GM12874 (cell line): ENCODE data around the gene ZNF662.

Experiments
- TF ChIP-seq, protein P1 (sequence below): IDR thresholded peaks from 2 replicates; pipeline ENCODE4 v1.5.1; 2011; ENCODE audit warnings: low read depth, mild to moderate bottlenecking, control low read depth, low read length, moderate library complexity; ENCODE audit not compliant: insufficient read depth

The ZNF662 gene

GRCh38 chr3:42934111-42934510, 28.2 kb downstream of the ZNF662 start:
- TF ChIP-seq, protein P1, sequence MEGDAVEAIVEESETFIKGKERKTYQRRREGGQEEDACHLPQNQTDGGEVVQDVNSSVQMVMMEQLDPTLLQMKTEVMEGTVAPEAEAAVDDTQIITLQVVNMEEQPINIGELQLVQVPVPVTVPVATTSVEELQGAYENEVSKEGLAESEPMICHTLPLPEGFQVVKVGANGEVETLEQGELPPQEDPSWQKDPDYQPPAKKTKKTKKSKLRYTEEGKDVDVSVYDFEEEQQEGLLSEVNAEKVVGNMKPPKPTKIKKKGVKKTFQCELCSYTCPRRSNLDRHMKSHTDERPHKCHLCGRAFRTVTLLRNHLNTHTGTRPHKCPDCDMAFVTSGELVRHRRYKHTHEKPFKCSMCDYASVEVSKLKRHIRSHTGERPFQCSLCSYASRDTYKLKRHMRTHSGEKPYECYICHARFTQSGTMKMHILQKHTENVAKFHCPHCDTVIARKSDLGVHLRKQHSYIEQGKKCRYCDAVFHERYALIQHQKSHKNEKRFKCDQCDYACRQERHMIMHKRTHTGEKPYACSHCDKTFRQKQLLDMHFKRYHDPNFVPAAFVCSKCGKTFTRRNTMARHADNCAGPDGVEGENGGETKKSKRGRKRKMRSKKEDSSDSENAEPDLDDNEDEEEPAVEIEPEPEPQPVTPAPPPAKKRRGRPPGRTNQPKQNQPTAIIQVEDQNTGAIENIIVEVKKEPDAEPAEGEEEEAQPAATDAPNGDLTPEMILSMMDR = no peak

DNA sequence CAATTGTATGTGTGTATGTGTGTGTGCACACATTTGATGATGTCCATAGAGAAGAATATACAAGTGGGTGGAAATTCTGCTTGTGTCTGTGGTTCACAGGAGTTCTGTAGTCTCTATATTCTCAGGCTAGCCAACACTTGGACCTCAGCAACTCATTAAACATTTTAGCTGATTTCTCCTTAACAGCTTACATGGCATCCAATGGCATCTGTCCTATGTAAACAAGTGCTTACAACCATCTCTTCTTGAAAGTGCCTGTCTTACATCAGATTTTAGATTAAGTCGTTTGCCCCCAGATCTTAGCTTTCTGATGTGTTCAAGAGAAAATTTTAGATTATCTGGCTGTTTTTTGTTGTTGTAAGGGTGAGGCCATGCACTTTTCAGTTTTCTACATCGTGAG, 29.0 kb downstream of the ZNF662 start:
- TF ChIP-seq, protein P1 = no peak

- TF ChIP-seq, protein P1 = no peak
Observed at GRCh38 chr3:42935472-42935871, 29.5 kb downstream of the ZNF662 start.

- TF ChIP-seq, protein P1 = no peak
Observed at GRCh38 chr3:42936157-42936981, 30.4 kb downstream of the ZNF662 start.

DNA sequence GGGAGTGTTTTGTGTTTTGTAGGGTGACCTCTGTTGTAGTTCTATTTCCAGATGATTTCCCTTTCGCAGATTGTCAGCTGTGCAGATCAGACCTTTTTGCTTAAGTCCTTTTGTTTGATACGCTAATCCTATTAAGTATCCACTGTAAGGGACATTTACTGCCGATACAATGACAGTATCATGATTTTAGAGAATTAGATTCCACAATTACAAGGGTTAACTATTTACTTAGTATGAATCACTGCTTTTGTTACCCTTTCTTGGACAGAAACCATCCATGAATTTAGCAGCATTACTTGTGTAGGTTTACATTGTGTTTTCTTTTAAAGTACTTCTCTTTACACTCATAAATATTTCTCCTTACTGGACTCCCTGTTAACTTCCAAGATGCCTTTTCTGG, 31.4 kb downstream of the ZNF662 start:
- TF ChIP-seq, protein P1 = no peak

DNA sequence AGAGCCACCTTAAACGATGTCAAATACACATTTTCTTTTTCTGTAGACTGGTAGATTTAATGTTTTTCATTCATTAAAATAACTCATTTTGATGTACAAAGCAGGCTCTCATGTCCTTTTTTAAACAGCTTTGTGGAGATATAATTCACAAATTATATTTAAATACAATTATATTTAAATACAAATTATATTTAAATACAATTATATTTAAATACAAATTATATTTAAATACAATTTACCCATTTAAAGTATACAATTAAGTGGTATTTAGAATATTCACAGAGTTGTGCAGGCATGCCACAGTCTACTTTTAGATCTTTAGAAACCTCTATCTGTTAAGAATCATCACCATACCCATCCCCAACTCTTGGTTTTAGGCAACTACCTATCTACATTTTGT, 36.8 kb downstream of the ZNF662 start:
- TF ChIP-seq, protein P1 = no peak

GRCh38 chr3:42946050-42946449, 40.1 kb downstream of the ZNF662 start:
- TF ChIP-seq, protein P1 = no peak
